HG02885 (cell line): ENCODE measurements around the gene TMEM170A.
"Not testable (repeated sequence)": the region's sequence is repeated elsewhere in the genome, so short reads cannot be mapped to it uniquely, and the experiment has no call there.

ENCODE experiments used
- ATAC-seq: cut with Tn5 transposase; IDR thresholded peaks from one replicate; pipeline ENCODE4 v1.9.1; 2021; ENCODE audit warnings: mild to moderate bottlenecking; ENCODE audit not compliant: unreplicated experiment, poor library complexity

The TMEM170A gene

GRCh38 chr16:75457485-75458021, 6.9 kb downstream of the TMEM170A start:
- ATAC-seq: no peak

DNA sequence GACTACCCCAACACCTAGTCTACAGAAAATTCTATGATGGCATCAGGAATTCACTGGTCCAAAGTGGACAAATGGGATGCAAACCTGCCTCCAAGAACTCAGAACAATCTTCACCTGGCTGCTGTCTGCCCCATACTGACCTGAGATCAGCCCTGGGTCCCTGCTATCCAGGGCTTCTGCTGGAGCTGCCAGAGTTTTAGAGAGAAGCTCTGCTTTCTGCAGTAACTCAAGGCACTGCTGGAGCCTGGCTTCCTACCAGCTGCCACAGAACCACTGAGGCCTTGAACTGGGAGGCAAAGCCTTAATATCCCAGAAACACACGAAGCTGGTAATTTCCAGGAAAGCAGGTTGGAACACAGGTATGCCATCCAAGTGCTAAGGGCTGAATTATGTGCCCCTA, 7.5 kb downstream of the TMEM170A start:
- no peak for ATAC-seq

DNA sequence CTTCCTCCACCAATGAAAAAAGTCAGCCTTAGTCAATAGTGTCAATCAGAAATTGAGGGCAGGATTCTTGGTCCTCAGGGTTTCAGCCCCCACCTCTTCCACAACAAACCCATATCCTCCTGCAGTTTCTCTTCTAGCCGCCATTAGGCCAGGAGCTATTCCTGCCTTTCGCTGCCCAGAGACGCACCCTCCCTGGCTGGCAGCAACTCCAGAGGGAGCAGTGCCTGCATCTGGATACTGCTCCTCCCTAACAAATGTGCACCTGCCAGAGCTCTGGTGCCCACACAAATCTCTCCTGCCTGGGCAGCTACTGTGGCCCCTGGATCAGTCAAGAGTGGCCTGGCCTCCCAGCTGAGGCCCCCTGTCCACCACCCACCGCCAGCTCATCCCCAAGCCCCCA, 8.0 kb downstream of the TMEM170A start:
- not testable (repeated sequence) for ATAC-seq

- ATAC-seq: no peak
Measured at GRCh38 chr16:75455677-75456076, 8.8 kb downstream of the TMEM170A start.

DNA sequence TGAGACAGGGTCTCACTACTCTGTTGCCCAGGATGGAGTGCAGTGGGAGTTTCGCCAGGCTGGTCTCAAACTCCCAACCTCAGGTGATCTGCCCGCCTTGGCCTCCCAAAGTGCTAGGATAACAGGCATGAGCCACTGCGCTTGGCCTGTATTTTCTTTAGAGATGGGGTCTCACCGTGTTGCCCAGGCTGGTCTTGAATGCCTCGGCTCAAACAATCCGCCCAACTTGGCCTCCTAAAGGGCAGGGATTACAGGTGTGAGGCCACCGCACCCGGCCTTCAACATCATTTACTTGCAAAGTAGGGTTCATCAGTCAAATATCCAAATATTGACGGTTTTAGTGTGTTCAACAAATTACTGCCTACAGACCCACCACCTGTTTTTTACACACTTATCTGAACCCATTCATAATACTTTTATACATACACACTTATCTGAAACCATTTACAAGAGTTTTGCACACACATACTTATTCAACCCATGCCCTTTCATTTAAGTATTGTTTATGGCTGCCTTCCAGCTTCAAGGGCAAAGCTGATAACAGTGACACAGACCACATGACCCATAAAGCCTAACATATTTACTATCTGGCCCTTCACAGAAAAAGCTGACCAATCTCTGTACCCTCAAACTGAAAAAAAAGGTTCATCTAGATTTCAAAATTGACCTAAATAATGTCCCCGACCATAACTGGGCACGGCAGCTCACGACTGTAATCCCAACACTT, 11.9 kb downstream of the TMEM170A start:
- ATAC-seq: no peak

DNA sequence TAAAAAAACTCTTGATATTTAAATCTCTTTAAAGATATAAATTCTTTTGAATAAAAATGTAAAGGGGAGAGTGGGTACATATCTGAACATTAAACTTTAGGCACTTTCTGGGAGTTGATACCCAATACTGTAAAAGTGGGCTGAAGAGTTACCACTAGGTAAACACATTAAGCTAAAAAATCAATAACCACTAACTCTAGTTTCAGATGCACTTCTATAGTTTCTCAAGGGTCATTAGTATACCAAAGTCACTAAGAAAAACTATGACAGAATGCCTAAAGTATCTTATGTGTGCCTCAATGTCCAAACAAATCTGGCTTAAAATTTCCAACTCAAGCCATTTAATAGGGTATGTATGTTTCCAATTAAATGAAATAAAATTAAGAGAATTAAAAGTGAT, 18.1 kb downstream of the TMEM170A start:
- ATAC-seq: no peak

DNA sequence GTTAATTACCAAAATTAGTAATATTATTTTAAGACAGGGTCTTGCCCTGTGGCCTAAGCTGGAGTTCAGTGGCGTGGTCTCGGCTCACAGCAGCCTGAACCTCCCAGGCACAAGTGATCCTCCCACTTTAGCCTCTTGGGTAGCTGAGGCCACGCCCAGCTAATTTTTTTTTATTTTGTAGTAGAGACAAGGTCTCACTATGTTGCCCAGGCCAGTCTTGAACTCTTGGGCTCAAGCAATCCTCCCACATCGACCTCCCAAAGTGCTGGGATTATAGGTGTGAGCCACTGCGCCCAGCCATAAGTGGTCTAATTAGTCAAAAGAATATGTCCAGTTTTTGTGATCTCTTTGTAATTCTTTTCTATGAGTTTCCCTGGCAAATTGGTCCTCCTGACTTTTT, 19.2 kb downstream of the TMEM170A start:
- no peak for ATAC-seq

DNA sequence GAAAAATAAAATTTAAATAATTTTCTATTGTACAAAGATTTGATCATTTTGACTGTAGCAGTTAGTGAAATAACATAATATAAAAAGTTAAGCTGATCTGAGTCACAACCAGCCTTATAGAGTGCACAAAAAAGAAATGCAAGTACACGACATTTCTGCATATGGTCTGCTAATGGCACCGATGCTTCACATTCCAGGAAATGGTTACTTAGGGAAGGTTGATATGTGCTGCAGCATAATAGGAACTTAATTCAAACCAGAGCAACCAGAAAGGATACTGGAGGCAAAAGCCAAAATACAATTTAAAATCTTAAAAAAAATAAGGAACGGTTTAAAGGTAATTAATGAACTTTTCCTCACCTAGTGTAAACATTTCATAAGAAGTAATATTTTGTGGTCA, 21.2 kb downstream of the TMEM170A start:
- ATAC-seq: no peak

GRCh38 chr16:75433732-75434413, 30.6 kb downstream of the TMEM170A start:
- peak; percentile 75 for ATAC-seq

- ATAC-seq: peak; percentile 94
Measured at GRCh38 chr16:75432828-75433731, 31.4 kb downstream of the TMEM170A start, which contains the start of gene CFDP1. Gene CFDP1 (minus strand): TSS chr16:75433503. CDS start chr16:75433352, 151 bp downstream.

GRCh38 chr16:75429621-75430403, 34.7 kb downstream of the TMEM170A start:
- no peak for ATAC-seq

GRCh38 chr16:75426524-75426923, 38.0 kb downstream of the TMEM170A start:
- ATAC-seq: not testable (repeated sequence)

DNA sequence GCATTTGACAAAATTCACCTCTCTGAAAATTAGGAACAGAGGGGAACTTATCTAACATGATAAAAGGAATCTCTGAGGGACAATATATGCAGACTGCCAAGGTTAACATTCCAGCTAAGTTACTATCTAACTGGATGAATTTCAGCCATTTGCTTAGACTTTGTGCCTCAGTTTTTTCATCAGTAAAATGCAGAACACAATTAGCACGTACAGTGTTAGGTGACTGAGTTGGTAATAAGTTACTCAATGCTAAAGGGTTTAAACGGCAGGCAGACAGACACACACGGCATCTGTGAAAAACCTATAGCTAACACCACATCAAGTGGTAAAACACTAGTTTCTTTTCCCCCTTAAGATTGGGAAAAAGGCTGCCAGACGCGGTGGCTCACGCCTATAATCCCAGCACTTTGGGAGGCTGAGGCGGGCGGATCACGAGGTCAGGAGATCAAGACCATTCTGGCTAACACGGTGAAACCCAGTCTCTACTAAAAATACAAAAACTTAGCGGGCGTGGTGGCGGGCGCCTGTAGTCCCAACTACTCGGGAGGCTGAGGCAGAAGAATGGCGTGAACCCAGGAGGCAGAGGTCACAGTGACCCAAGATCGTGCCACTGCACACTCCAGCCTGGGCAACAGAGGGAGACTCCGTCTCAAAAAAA, 40.3 kb downstream of the TMEM170A start:
- ATAC-seq: not testable (repeated sequence)

DNA sequence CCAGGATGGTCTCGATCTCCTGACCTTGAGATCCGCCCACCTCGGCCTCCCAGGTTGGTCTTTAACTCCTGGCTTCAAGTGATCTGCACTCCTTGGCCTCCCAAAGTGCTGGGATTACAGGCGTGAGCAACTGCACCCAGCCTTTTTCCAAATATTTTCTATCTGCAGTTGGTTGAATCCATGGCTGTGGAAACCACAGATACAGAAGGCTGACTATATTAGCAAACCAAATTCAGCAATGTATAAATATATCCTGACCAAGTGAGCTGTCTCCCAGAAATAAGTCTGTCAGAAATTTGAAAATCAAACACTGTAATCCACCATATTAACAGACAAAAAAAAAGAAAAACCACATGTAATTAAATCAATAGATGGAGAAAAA, 40.8 kb downstream of the TMEM170A start:
- no peak for ATAC-seq

DNA sequence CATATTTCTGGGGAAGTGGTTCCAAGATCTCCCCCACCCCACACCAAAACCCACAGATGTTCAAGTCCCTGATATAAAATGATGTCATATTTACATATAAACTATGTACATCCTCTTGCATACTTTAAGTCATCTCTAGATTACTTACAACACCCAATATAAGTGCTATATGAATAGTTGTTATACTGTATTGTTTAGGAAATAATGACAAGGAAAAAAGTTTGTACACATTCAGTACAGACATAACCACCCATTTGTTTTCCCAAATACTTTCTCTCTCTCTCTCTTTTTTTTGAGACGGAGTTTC, 42.7 kb downstream of the TMEM170A start:
- no peak for ATAC-seq

GRCh38 chr16:75420987-75421819, 43.3 kb downstream of the TMEM170A start:
- peak; percentile 85 for ATAC-seq

- no peak for ATAC-seq
Measured at GRCh38 chr16:75416904-75417565, 47.5 kb downstream of the TMEM170A start.
